ENCODE data around the gene TOLLIP.

GRCh38 chr11:1238767-1239595, 70.5 kb downstream of the TOLLIP start:
- TF ChIP-seq POLR2A (IDR thresholded peaks at IDR 0.05), result no peak
- TF ChIP-seq, protein P1, sequence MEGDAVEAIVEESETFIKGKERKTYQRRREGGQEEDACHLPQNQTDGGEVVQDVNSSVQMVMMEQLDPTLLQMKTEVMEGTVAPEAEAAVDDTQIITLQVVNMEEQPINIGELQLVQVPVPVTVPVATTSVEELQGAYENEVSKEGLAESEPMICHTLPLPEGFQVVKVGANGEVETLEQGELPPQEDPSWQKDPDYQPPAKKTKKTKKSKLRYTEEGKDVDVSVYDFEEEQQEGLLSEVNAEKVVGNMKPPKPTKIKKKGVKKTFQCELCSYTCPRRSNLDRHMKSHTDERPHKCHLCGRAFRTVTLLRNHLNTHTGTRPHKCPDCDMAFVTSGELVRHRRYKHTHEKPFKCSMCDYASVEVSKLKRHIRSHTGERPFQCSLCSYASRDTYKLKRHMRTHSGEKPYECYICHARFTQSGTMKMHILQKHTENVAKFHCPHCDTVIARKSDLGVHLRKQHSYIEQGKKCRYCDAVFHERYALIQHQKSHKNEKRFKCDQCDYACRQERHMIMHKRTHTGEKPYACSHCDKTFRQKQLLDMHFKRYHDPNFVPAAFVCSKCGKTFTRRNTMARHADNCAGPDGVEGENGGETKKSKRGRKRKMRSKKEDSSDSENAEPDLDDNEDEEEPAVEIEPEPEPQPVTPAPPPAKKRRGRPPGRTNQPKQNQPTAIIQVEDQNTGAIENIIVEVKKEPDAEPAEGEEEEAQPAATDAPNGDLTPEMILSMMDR (IDR thresholded peaks at IDR 0.05 in 8 of 11, conservative IDR thresholded peaks at IDR 0.05 in 3 of 11), result no peak
- no peak for TF ChIP-seq POLR2AphosphoS5 (IDR thresholded peaks at IDR 0.05)
